Loucy (cell line): ENCODE data around the gene GAL3ST2.

Experiments used
- H2AFZ ChIP-seq: fragments of 200-600 bp; sonication (generic); 2 replicates; pipeline ENCODE4 v1.6.0; 2016; ENCODE audit warnings: antibody characterized with exemption, mild to moderate bottlenecking, low read length, moderate library complexity
- H3F3A ChIP-seq: fragments of 200-600 bp; 2 replicates; pipeline ENCODE4 v1.6.0; 2016; ENCODE audit warnings: antibody characterized with exemption, low read depth, mild to moderate bottlenecking
- H3K27me3 ChIP-seq: fragments of 200-600 bp; sonication (generic); 2 replicates; pipeline ENCODE4 v1.6.1; 2014; ENCODE audit warnings: low read length, mild to moderate bottlenecking; ENCODE audit not compliant: insufficient read depth, poor library complexity, severe bottlenecking
- H3K36me3 ChIP-seq: fragments of 200-600 bp; sonication (generic); 2 replicates; pipeline ENCODE4 v1.6.1; 2016; ENCODE audit warnings: low read length; ENCODE audit not compliant: insufficient read depth
- H3K4me1 ChIP-seq: fragments of 200-600 bp; sonication (generic); 2 replicates; pipeline ENCODE4 v1.5.1; 2014; ENCODE audit warnings: low read length, mild to moderate bottlenecking; ENCODE audit not compliant: insufficient read depth, poor library complexity, severe bottlenecking
- H3K4me2 ChIP-seq: fragments of 200-600 bp; sonication (generic); 2 replicates; pipeline ENCODE4 v1.6.0; 2014; ENCODE audit warnings: antibody characterized with exemption, low read length, low read depth, mild to moderate bottlenecking; ENCODE audit not compliant: poor library complexity, severe bottlenecking
- H3K4me3 ChIP-seq: fragments of 200-600 bp; sonication (generic); 2 replicates; pipeline ENCODE4 v1.5.1; 2014; ENCODE audit warnings: low read length, mild to moderate bottlenecking, mixed read lengths; ENCODE audit not compliant: poor library complexity, severe bottlenecking
- H3K79me2 ChIP-seq: fragments of 200-600 bp; sonication (generic); 2 replicates; pipeline ENCODE4 v1.6.1; 2014; ENCODE audit warnings: low read length; ENCODE audit not compliant: insufficient read depth
- H3K9ac ChIP-seq: fragments of 200-600 bp; sonication (generic); 2 replicates; pipeline ENCODE4 v1.6.0; 2014; ENCODE audit warnings: mild to moderate bottlenecking, low read depth, low read length, moderate library complexity; ENCODE audit not compliant: poor library complexity, severe bottlenecking
- H3K9me2 ChIP-seq: fragments of 200-600 bp; sonication (generic); replicated peaks from 2 replicates; pipeline ENCODE4 v1.6.1; 2016; ENCODE audit warnings: low read depth, low read length, mixed read lengths
- H3K9me3 ChIP-seq: fragments of 200-600 bp; sonication (generic); 2 replicates; pipeline ENCODE4 v1.6.1; 2014; ENCODE audit warnings: mild to moderate bottlenecking, antibody characterized with exemption, low read length, low read depth; ENCODE audit not compliant: insufficient read depth
- H4K20me1 ChIP-seq: fragments of 200-600 bp; sonication (generic); 2 replicates; pipeline ENCODE4 v1.6.0; 2014; ENCODE audit warnings: antibody characterized with exemption, low read length, mild to moderate bottlenecking; ENCODE audit not compliant: insufficient read depth, poor library complexity, severe bottlenecking
- EZH2phosphoT487 ChIP-seq: fragments of 200-600 bp; IDR thresholded peaks from 2 replicates; pipeline ENCODE4 v1.6.1; 2018; ENCODE audit warnings: antibody characterized with exemption, mild to moderate bottlenecking, moderate library complexity, borderline replicate concordance
- TF ChIP-seq, protein P1 (sequence below): fragments of 200-600 bp; sonication (generic); conservative IDR thresholded peaks from 2 replicates; pipeline ENCODE4 v1.5.1; 2014; ENCODE audit warnings: mild to moderate bottlenecking, antibody characterized with exemption, low read length

The GAL3ST2 gene

GRCh38 chr2:241775223-241776177 is 1.1 kb upstream of the GAL3ST2 start:
- no peaks in the 10 kb centered on the region for H3K36me3 ChIP-seq
- no peaks in the 10 kb centered on the region for H3F3A ChIP-seq
- H4K20me1 ChIP-seq, result no peaks in the 10 kb centered on the region
- no peak overlapping the region for H3K4me2 ChIP-seq
- no peaks in the 10 kb centered on the region for H3K9me2 ChIP-seq
- no peaks in the 10 kb centered on the region for H3K27me3 ChIP-seq
- H3K9me3 ChIP-seq, result no peaks in the 10 kb centered on the region
- H3K9ac ChIP-seq, result no peak overlapping the region
- H3K4me3 ChIP-seq, result no peak overlapping the region
- no peak for TF ChIP-seq EZH2phosphoT487
- TF ChIP-seq, protein P1, sequence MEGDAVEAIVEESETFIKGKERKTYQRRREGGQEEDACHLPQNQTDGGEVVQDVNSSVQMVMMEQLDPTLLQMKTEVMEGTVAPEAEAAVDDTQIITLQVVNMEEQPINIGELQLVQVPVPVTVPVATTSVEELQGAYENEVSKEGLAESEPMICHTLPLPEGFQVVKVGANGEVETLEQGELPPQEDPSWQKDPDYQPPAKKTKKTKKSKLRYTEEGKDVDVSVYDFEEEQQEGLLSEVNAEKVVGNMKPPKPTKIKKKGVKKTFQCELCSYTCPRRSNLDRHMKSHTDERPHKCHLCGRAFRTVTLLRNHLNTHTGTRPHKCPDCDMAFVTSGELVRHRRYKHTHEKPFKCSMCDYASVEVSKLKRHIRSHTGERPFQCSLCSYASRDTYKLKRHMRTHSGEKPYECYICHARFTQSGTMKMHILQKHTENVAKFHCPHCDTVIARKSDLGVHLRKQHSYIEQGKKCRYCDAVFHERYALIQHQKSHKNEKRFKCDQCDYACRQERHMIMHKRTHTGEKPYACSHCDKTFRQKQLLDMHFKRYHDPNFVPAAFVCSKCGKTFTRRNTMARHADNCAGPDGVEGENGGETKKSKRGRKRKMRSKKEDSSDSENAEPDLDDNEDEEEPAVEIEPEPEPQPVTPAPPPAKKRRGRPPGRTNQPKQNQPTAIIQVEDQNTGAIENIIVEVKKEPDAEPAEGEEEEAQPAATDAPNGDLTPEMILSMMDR, result no peak
- peaks cover 7% of the 10 kb centered on the region for H3K4me1 ChIP-seq
- H2AFZ ChIP-seq, result no peak overlapping the region
- H3K79me2 ChIP-seq, result no peaks in the 10 kb centered on the region

- H4K20me1 ChIP-seq, result no peaks in the 10 kb centered on the region
- no peaks in the 10 kb centered on the region for H3K9me3 ChIP-seq
- no peak overlapping the region for H3K9ac ChIP-seq
- TF ChIP-seq EZH2phosphoT487, result no peak
- TF ChIP-seq, protein P1, result no peak
- H3K9me2 ChIP-seq, result no peaks in the 10 kb centered on the region
- H3K4me3 ChIP-seq, result no peak overlapping the region
- no peaks in the 10 kb centered on the region for H3K27me3 ChIP-seq
- no peak overlapping the region for H2AFZ ChIP-seq
- no peaks in the 10 kb centered on the region for H3K79me2 ChIP-seq
- H3F3A ChIP-seq, result no peaks in the 10 kb centered on the region
- no peak overlapping the region for H3K4me2 ChIP-seq
- no peaks in the 10 kb centered on the region for H3K36me3 ChIP-seq
- no peaks in the 10 kb centered on the region for H3K4me1 ChIP-seq
Observed at GRCh38 chr2:241777170-241777685, 606 bp downstream of the GAL3ST2 start.

DNA sequence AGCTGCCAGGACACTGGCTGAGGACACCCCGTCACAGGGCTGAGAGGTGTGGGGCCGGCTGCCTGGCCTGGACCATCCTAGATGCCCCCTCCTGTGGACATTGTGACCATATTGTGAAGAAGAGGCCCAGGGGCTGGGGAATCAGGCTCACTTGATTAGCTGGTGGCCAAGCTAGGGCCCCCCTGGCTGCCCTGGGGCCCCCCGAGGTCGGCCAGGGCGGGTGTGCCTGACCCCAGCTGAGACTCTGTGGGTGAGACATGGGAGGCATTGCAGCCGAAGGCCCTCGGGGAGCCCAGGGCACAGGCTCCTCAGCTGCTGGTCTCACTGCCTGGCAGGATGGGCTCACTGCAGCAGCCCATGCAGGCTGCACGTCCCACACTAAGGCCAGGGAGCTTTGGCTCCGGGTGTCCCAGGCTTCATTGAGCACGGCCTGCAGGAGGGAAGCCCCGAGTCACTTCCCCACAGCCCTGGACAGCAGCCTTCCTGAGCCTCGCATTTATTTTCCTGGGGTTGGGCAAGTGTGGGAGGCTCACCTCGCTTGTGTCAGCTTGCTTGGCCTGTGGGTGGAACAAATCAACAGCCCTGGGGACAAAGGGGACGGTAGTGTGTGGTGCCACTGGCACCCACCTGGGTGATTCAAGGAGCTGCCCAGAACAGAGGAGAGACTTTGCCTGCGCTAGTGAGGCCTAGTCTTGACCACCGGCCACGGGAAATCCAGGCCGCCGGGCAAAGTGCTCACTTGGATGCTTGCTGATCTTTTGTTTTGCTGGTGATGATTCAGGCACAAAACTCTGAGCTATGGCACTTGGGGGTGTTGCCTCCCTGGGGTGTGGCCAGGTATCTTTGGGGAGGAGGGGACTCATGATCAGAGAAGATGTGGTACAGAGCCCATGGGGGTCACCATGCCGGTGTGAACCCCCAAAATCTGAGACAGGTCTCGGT is 1.3 kb downstream of the GAL3ST2 start:
- Histone ChIP-seq H3K79me2 (no peaks in the 10 kb centered on the region), H3K9me3 (no peaks in the 10 kb centered on the region), H3K4me2 (no peak overlapping the region), H2AFZ (no peak overlapping the region), H4K20me1 (no peaks in the 10 kb centered on the region), H3K4me3 (no peak overlapping the region), H3K9ac (no peak overlapping the region), H3K9me2 (no peaks in the 10 kb centered on the region), H3K27me3 (no peaks in the 10 kb centered on the region), H3F3A (no peaks in the 10 kb centered on the region), H3K4me1 (no peaks in the 10 kb centered on the region), H3K36me3 (no peaks in the 10 kb centered on the region)
- TF ChIP-seq EZH2phosphoT487, result no peak
- TF ChIP-seq, protein P1, result no peak
